Measurements from ENCODE around the gene GSTA4. TPM values are rescaled to one million over a fixed set of nuclear protein-coding genes. Genes with fewer than 3 reads are reported as not detected.
A peak's percentile ranks its signal among the peaks of the same experiment; 100 is the strongest.

GSTA4 gene
- total and polyA plus RNA-seq, 2 of the 13 experiments (the other 11 are each of a cell fraction or from before 2014, with no cell fraction given), result 34.1 to 53.6 TPM

- no peak for TF ChIP-seq ATF6 (CRISPR knock-in tag; conservative IDR thresholded peaks at IDR 0.05)
- no peak for TF ChIP-seq EHMT2 (IDR thresholded peaks at IDR 0.05; ENCODE audit: borderline replicate concordance, low read depth, low read length)
- TF ChIP-seq TFE3 (CRISPR knock-in tag; IDR thresholded peaks at IDR 0.05), result no peak
- no peak for TF ChIP-seq PITX1 (CRISPR knock-in tag; IDR thresholded peaks at IDR 0.05)
- TF ChIP-seq ZNF232 (CRISPR knock-in tag; IDR thresholded peaks at IDR 0.05; ENCODE audit: borderline replicate concordance), result no peak
- TF ChIP-seq ZNF383 (CRISPR knock-in tag; IDR thresholded peaks at IDR 0.05; ENCODE audit: borderline replicate concordance), result no peak
- 0 out of 2 replicates have a peak, but pooled peaks have one; percentile 0 for TF ChIP-seq EEA1 (CRISPR knock-in tag; IDR thresholded peaks at IDR 0.05; ENCODE audit: borderline replicate concordance)
- TF ChIP-seq NAIF1 (CRISPR knock-in tag; IDR thresholded peaks at IDR 0.05; ENCODE audit: borderline replicate concordance), result no peak
- TF ChIP-seq ZNF318 (CRISPR knock-in tag; IDR thresholded peaks at IDR 0.05), result no peak
- no peak for TF ChIP-seq DZIP1 (CRISPR knock-in tag; IDR thresholded peaks at IDR 0.05)
- no peak for TF ChIP-seq NFKB2 (CRISPR knock-in tag; IDR thresholded peaks at IDR 0.05; ENCODE audit: borderline replicate concordance)
- no peak for TF ChIP-seq NPAS2 (CRISPR knock-in tag; IDR thresholded peaks at IDR 0.05; ENCODE audit: borderline replicate concordance)
- TF ChIP-seq ZNF7 (CRISPR knock-in tag; IDR thresholded peaks at IDR 0.05), result no peak
- no peak for TF ChIP-seq NFIC (IDR thresholded peaks at IDR 0.05; ENCODE audit: low read length)
Measured at GRCh38 chr6:52994031-52994838, 849 bp downstream of the GSTA4 start (continued).
